Body of pancreas (tissue), 4 donors: Measurements from ENCODE around the gene EBP.

Source experiments
- POLR2A ChIP-seq, 3 donors: fragments of 450-650 bp; IDR thresholded peaks; one replicate each; pipeline ENCODE4 v1.6.1; 2016; ENCODE audit warnings: antibody characterized with exemption in 3 of 3, mild to moderate bottlenecking in 2 of 3
- TF ChIP-seq, protein P1 (sequence below), 7 experiments: fragments of 450-650 bp in 4 of 7; fragments of 200-600 bp in 3 of 7; sonication (generic) in 3 of 7; IDR thresholded peaks; one replicate each; pipeline ENCODE4 v1.5.1; 2016 to 2019; ENCODE audit warnings: antibody characterized with exemption in 7 of 7

DNA sequence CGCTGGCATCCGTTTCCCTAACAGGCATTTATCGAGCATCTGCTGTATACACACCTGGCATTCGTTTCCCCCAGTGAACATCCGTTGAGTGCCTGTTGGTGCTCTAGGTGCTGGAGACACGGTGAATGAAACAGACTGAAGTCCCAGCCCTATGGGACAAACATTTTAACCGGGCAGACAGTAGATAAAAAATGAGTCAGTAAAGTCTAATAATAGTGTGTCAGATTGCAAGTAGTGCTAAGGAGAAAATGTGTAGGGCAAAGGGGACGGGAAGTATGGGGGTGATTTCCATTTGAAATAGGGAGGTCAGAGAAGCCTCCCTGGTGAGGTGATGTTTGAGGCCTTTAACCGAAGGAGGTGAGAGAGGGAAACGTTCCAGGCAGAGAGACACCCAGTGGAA, 5.3 kb upstream of the EBP start:
- TF ChIP-seq, protein P1, sequence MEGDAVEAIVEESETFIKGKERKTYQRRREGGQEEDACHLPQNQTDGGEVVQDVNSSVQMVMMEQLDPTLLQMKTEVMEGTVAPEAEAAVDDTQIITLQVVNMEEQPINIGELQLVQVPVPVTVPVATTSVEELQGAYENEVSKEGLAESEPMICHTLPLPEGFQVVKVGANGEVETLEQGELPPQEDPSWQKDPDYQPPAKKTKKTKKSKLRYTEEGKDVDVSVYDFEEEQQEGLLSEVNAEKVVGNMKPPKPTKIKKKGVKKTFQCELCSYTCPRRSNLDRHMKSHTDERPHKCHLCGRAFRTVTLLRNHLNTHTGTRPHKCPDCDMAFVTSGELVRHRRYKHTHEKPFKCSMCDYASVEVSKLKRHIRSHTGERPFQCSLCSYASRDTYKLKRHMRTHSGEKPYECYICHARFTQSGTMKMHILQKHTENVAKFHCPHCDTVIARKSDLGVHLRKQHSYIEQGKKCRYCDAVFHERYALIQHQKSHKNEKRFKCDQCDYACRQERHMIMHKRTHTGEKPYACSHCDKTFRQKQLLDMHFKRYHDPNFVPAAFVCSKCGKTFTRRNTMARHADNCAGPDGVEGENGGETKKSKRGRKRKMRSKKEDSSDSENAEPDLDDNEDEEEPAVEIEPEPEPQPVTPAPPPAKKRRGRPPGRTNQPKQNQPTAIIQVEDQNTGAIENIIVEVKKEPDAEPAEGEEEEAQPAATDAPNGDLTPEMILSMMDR (IDR thresholded peaks at IDR 0.05): no peak
- TF ChIP-seq POLR2A (IDR thresholded peaks at IDR 0.05): no peak
